Suprapubic skin (tissue), 4 donors: ENCODE measurements around the gene KSR1.

Source experiments
- CTCF ChIP-seq, 2 donors: fragments of 200-600 bp in 1 of 2; fragments of 450-650 bp in 1 of 2; sonication (generic) in 1 of 2; IDR thresholded peaks; one replicate each; pipeline ENCODE4 v1.5.1; 2016 to 2019; ENCODE audit warnings: antibody characterized with exemption in 2 of 2, mild to moderate bottlenecking in 1 of 2, moderate library complexity in 1 of 2
- EP300 ChIP-seq: sonication (generic); formaldehyde crosslinking; IDR thresholded peaks from one replicate; pipeline ENCODE4 v1.6.1; 2017; ENCODE audit warnings: antibody characterized with exemption
- POLR2A ChIP-seq, 2 donors: fragments of 450-650 bp; IDR thresholded peaks; one replicate each; pipeline ENCODE4 v1.6.1; 2017; ENCODE audit warnings: antibody characterized with exemption in 2 of 2, mild to moderate bottlenecking in 2 of 2, moderate library complexity in 2 of 2
- POLR2AphosphoS5 ChIP-seq, 3 donors: sonication (generic); formaldehyde crosslinking; IDR thresholded peaks; one replicate each; pipeline ENCODE4 v1.6.1; 2017; ENCODE audit warnings: antibody characterized with exemption in 3 of 3

- TF ChIP-seq EP300, result no peak
- no peak for TF ChIP-seq POLR2AphosphoS5 (IDR thresholded peaks at IDR 0.05)
- no peak for TF ChIP-seq CTCF (IDR thresholded peaks at IDR 0.05)
- no peak for TF ChIP-seq POLR2A (IDR thresholded peaks at IDR 0.05)
These were observed 184.5 kb downstream of the KSR1 start for GRCh38 chr17:27640790-27641189.
